OCI-LY3 (cell line): ENCODE data around the gene SPRYD4.

Source experiments
- EZH2phosphoT487 ChIP-seq: fragments of 200-600 bp; shearing (Covaris generic); IDR thresholded peaks from 2 replicates; pipeline ENCODE4 v1.6.1; 2018; ENCODE audit warnings: antibody characterized with exemption, mixed run types, low read depth
- TF ChIP-seq, protein P1 (sequence below): fragments of 200-600, 300-600 bp; sonication (generic); IDR thresholded peaks from 2 replicates; pipeline ENCODE4 v1.5.1; 2014; ENCODE audit warnings: antibody characterized with exemption, low read length, low read depth

DNA sequence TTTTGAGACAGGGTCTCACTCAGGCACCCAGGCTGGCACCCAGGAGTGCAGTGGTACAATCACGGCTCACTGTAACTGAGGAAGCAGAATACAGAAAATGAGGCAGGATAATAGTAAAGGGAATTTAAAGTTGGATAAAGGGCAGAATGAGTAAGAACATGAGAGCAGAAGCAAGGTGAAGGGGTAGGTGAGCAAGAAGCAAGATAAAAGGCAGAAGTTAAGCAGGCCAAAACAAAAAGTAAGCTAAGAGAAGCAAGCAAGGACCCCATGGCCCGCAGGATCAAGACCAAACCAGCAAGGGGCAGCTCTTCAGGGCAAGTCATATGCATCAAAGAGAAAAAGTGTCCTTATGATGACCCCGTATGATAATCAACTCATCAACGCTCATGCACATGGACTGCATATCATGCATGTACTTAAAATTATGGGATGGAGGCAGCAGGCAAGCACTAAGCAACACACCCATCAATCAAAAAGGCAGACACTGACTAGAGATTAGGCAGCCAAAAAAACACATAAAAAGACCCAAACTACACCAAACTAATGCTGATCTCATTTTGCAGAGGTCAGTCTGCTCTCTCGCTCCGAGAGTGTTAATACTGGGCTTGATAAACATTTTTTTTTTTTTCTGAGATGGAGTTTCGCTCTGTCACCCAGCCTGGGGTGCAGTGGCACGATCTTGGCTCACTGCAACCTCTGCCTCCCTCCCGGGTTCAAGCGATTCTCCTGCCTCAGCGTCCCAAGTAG lies 30.8 kb upstream of the SPRYD4 start:
- TF ChIP-seq, protein P1, sequence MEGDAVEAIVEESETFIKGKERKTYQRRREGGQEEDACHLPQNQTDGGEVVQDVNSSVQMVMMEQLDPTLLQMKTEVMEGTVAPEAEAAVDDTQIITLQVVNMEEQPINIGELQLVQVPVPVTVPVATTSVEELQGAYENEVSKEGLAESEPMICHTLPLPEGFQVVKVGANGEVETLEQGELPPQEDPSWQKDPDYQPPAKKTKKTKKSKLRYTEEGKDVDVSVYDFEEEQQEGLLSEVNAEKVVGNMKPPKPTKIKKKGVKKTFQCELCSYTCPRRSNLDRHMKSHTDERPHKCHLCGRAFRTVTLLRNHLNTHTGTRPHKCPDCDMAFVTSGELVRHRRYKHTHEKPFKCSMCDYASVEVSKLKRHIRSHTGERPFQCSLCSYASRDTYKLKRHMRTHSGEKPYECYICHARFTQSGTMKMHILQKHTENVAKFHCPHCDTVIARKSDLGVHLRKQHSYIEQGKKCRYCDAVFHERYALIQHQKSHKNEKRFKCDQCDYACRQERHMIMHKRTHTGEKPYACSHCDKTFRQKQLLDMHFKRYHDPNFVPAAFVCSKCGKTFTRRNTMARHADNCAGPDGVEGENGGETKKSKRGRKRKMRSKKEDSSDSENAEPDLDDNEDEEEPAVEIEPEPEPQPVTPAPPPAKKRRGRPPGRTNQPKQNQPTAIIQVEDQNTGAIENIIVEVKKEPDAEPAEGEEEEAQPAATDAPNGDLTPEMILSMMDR: no peak
- no peak for TF ChIP-seq EZH2phosphoT487
